ENCODE results near the gene C1QL1.

C1QL1 gene

GRCh38 chr17:44928950-44929720 is 39.0 kb downstream of the C1QL1 start:
- no peak for FAIRE-seq
- DNase-seq (ENCODE audit: insufficient read length, low spot score), result peak; percentile 1
- TF ChIP-seq CTCF (IDR thresholded peaks at IDR 0.05; ENCODE audit: insufficient read depth, missing control alignments), result no peak

- DNase-seq (ENCODE audit: insufficient read length, low spot score), result no peak
- FAIRE-seq, result no peak
- TF ChIP-seq CTCF (IDR thresholded peaks at IDR 0.05; ENCODE audit: insufficient read depth, missing control alignments), result no peak
Measured at GRCh38 chr17:44928136-44928535, 40.0 kb downstream of the C1QL1 start.

GRCh38 chr17:44927696-44928095 is 40.4 kb downstream of the C1QL1 start:
- no peak for TF ChIP-seq CTCF (IDR thresholded peaks at IDR 0.05; ENCODE audit: insufficient read depth, missing control alignments)
- FAIRE-seq, result no peak
- no peak for DNase-seq (ENCODE audit: insufficient read length, low spot score)

- DNase-seq (ENCODE audit: insufficient read length, low spot score) (no peak), FAIRE-seq (no peak)
- TF ChIP-seq CTCF (IDR thresholded peaks at IDR 0.05; ENCODE audit: insufficient read depth, missing control alignments), result no peak
Measured at GRCh38 chr17:44926821-44927525, 41.1 kb downstream of the C1QL1 start.

GRCh38 chr17:44925731-44926697 is 42.1 kb downstream of the C1QL1 start:
- TF ChIP-seq CTCF (IDR thresholded peaks at IDR 0.05; ENCODE audit: insufficient read depth, missing control alignments), result no peak
- DNase-seq (ENCODE audit: insufficient read length, low spot score), result no peak
- FAIRE-seq, result no peak

GRCh38 chr17:44924107-44924544 is 44.0 kb downstream of the C1QL1 start:
- no peak for TF ChIP-seq CTCF (IDR thresholded peaks at IDR 0.05; ENCODE audit: insufficient read depth, missing control alignments)
- DNase-seq (ENCODE audit: insufficient read length, low spot score), result peak; percentile 86
- peak; percentile 68 for FAIRE-seq

All from D721Med (cell line).